GM19351 (cell line): ENCODE measurements around the gene NBEAL2.
"Not testable (repeated sequence)": the region's sequence is repeated elsewhere in the genome, so short reads cannot be mapped to it uniquely, and the experiment has no call there.

Source experiments
- ATAC-seq: cut with Tn5 transposase; IDR thresholded peaks from one replicate; pipeline ENCODE4 v1.9.1; 2021; ENCODE audit warnings: mild to moderate bottlenecking, moderate library complexity; ENCODE audit not compliant: unreplicated experiment

The NBEAL2 gene

DNA sequence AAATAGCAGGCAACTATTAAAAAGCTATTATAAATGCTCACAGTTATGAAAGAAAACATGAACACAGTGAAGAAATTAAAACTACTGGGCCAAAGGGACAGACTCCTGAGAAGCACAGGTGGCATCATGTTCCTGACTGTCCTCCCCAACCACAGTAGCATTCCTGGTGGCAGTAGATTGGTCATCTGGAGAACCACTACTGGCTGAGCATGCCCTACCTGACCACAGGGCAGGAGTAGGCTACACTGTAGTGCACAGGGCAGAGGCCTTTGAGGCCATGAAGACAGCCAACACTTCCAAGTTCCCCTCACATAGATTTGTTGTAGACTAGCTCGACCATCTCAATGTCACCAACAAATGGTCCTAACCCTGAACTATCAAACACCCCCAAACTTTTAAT is 49.2 kb downstream of the NBEAL2 start:
- no peak for ATAC-seq

DNA sequence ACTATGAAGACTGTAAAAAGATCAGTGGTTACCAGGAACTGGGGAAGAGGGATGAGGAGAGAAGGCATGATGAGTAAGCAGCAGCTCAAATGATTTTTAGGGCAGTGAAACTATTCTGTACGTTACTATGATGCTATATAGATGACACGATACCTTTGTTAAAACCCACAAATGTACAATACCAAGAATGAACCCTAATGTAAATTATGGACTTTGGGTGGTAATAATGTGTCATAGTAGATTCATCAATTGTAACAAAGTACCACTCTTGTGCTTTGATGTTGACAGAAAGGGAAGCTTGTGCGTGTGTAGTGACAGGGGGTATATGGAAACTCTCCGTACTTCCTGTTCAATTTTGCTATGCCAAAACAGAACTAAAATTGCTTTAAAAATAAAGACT is 51.6 kb downstream of the NBEAL2 start:
- ATAC-seq = not testable (repeated sequence)

DNA sequence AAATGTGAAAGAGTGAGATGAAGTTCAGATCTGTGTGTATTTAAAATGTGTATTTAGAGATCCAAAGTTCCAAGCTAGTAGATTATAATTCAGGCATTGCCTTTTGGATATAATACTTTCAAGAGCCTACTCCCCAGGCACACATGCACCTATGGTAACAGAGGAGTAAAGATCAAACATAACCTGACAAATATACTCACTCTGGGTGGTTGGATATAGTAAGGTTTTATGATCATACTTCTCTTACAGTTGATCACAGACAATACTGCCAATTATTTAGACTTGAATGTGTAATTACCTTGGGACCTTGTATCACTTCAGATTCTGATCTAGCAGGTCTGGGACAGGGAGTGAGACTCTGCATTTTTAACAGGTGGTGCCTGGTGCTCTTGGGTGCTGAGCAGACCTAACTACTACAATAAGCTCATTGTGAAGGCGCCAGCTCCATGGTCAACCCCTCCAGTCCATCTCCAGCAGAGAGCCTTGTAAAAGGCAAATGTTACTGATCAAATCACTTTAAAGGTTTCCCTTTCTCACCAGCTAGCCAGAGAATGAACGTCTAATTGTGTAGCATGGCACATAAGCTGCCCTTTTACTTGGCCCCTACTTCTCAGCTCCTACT is 55.5 kb downstream of the NBEAL2 start:
- no peak for ATAC-seq

DNA sequence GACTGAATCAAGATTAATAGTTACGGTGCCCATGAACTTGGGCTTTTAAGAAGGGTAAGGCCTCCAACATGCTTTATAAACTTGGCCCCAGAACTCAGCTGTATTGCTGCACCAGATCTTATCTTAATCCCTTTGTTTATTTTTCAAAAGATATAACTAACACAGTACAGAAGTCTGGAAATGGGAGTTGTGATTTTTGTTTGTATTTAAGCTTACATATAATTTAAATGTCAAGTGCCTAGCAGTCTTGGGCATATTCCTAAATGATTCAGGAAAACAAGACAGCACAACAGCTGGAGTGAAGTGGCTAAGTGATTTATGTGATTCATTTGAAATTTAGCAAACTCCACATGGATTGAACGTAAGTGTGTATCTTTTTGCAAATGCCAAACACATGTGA is 56.2 kb downstream of the NBEAL2 start:
- no peak for ATAC-seq

DNA sequence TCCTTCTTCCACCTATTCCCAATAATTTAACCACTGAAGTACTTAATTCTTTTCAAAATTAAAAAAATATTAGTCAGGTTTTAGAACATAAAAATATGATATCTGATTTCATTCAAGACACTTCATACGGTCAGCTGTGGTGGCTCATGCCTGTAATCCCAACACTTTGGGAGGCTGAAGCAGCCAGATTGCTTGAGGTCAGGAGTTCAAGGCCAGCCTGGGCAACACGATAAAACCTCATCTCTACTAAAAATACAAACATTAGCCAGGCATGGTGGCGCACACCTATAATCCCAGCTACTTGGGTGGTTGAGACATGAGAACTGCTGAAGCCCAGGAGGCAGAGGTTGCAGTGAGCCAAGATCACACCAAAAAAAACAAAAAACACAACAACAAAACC is 56.7 kb downstream of the NBEAL2 start:
- no peak for ATAC-seq

DNA sequence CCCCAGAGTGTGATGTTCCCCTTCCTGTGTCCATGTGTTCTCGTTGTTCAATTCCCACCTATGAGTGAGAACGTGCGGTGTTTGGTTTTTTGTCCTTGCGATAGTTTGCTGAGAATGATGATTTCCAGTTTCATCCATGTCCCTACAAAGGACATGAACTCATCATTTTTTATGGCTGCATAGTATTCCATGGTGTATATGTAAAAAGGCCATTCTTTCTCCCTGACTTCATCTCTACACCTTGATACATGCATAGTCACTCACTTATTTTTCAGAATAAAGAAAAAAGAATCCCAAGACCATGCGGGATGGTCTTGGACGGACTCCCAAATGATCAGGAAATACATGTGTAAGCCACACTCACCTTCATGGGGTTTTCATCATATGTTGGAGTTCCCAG is 57.8 kb downstream of the NBEAL2 start:
- not testable (repeated sequence) for ATAC-seq

DNA sequence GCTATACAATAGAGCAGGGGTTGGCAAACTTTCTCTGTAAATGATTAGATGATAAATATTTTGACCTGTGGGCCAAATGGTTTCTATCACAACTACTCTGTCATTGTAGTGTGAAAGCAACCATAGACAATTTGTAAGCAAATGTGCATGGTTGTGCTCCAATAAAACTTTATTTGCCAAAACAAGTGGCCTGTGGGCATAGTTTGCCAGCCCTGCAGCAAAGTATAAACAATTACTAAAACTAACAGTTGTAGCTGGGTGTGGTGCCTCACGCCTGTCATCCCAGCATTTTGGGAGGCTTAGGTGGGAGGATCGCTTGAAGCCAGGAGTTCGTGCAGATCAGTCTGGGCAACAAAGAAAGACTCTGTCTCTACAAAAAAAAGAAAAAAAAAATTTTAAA is 61.6 kb downstream of the NBEAL2 start:
- ATAC-seq = no peak

DNA sequence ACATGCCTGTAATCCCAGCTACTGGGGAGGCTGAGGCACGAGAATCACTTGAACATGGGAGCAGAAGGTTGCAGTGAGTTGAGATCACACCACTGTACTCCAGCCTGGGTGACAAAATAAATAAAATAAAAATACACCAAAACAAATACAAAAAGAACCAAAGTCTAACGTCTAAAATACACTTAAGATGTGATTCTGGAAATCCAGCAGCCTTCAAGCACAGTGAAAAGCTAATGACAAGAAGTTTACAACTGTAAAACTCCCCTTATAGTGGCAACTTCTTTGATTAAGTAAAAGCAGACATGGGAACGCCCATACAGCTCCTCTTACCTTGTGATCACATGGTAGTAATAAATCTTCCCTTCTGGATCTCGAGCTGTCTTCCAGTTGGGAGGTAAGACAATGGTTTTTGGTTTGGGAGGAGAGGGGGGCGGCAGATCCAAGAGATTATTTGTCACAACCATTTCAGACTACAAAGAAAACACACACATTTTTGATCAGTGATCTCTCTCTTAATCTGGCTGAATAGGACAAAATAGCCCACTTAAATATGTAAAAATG is 62.8 kb downstream of the NBEAL2 start:
- no peak for ATAC-seq

DNA sequence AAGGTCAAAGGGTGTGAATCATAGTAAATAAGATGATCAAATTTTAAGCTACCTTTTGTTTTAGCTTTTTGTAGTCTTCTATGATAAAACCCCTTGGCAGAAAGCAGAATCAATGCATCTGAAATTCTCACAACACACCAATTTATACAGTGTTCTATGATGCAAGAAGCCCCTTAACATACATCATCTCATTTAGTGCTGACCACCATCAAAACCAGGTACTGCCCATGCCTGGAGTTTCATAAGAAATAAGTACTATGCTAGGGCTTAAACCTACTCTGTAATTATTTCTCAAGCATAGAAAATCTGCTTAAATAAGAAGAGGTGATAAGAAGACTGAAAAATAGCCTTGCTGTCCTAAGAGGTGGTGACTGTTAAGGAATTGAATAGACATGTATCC is 67.6 kb downstream of the NBEAL2 start:
- no peak for ATAC-seq

DNA sequence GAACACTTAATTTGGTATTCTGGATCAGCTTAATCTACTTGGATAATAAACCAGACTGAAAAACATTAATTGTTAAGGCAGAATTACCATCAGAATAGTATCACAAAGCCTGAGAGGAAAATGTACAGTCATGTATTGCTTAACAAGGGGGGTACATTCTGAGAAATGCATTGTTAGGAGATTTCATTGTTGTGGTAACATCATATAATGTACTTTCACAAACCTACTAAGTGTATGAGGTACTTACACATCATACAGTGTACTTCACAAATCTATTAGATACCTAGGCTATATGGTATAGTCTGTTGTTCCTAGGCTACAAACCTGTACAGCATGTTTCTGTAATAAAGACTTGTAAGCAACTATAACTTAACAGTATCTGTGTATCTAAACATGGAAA is 68.2 kb downstream of the NBEAL2 start:
- ATAC-seq = no peak

DNA sequence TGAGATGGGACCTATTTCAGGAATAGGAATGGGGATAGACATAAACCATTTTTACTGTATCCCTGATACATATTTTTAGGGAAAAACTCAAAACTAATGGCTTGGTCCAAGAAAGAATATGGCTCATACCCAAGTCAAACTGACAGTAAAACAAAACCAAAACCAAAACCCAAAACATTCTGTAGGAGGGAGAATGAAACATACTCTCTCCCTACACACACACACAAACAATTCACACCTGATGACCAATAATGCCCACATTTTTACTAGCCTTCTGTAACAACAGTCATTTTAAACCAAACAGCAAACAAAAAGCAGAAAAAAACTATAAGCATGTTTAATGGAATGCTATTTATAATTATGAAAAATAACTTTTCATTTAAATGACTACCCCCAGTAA is 74.9 kb downstream of the NBEAL2 start:
- no peak for ATAC-seq

DNA sequence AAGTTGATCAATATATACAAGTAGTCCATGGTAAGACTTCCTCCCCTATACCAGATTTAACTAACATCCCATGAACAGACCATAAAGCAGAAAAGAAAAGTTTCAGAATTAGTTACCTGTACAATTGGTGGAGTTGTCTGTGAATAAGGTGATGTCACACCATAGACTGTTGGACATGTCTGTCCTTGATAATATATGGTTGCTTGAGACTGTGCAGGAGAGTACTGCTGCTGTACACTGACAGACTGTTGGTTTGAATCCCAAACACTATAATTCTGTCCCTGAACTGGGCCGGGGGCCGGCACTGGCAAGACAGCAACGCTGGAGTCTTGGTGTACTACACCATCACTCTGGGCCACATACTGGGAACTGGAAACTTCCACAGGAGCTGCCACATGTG is 77.2 kb downstream of the NBEAL2 start:
- no peak for ATAC-seq

DNA sequence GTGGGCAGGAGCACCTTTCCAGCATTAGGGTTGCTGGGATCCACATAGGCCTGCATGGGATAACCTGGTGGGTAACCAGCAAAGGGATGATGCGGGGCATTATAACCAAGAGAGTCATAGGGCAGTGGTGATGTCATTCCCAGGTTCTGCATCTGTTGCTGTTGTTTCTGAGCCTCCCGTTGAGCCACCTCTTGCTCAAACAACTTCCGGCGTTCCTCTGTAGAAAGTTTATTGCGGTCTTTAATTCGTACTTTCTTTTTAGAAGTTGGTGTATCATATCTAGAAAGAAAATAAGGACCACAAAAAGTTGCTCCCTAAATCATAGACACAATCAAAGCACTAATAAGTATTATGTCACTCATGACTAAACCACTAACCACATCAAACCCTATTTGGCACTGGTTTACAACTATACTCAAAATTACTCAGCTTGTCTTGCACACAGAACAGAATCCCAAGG is 77.8 kb downstream of the NBEAL2 start:
- no peak for ATAC-seq
